GM18526 (cell line): ENCODE data around the gene SLX4IP.

Experiments used
- POLR2A ChIP-seq: IDR thresholded peaks from 3 replicates; pipeline ENCODE4 v1.6.1; 2011; ENCODE audit not compliant: insufficient read length; ENCODE audit errors: extremely low read depth

SLX4IP gene

DNA sequence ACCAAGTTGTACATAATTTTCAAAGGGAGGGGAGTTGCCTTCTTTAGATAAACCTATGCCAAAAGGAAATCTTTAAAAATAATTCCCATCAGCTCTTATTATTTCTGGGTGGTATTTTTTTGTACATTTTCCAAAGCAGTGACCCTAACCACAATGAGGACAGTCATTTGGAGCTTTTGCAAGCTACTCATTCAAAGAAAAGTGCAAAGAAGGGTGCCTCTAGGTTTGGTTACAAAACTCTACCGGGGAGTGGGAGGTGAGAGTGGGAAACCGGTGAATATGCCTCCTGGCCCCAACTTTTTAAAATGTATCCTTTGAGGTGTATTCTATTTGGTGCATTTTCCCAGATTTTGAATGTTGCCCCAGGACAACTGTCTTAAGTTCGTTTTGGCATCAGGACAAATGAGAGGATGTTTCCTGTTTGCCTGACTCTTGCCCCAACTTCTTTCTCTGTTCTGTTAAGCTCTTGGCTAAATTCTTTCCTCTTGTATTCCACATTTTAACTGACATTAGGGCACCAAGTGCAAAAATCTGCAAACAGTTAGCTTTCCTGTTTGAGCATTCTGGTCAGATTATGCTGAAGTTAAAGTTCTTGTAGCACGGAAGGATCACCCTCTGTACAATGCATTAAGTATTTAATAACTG, 78.9 kb downstream of the SLX4IP start:
- TF ChIP-seq POLR2A: no peak

DNA sequence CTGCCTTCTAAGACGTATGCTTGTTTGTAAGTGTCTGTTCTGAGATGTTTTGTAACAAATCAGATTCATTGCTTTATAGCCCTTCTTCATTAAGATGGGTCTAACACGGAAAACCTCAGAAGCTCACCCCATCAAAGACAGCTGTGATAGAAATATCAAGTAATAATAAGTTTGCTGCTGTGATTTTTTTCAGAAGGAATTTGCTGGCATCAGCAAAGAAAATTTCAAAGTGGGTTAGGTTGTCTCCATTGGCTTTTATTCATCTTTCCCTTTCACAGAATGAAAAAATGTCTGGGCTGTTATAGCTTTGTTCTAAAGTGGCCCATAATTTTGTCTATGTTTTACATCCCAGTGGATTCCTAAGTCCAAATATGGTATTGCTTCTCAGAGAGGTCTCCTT, 81.4 kb downstream of the SLX4IP start:
- no peak for TF ChIP-seq POLR2A

DNA sequence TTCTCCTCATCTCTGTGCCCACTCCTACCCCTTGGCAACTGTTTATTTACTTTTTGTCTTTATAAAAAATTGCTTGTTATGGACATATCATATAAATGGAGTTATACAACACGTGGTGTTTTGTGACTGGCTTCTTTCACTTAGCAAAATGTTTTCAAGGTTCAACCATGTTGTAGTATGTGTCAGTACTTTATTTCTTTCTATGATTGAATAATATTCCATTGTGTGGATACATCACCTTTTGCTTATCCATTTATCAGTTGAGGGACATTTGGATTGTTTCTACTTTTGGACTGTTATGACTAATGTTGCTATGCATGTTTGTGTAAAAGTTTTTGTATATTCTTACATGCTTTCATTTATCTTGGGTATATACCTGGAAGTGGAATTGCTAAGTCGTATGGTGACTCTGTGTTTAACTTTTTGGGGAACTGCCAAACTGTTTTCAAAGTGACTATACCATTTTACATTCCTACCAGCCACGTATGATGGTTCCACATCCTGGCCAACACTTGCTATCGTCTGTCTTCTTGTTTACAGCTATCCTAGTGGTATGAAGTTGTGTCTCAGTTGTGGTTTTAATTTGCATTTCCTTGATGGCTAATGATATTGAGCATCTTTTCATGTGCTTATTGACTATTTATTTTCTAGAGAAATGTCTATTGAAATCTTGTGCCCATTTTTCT, 84.4 kb downstream of the SLX4IP start:
- no peak for TF ChIP-seq POLR2A

DNA sequence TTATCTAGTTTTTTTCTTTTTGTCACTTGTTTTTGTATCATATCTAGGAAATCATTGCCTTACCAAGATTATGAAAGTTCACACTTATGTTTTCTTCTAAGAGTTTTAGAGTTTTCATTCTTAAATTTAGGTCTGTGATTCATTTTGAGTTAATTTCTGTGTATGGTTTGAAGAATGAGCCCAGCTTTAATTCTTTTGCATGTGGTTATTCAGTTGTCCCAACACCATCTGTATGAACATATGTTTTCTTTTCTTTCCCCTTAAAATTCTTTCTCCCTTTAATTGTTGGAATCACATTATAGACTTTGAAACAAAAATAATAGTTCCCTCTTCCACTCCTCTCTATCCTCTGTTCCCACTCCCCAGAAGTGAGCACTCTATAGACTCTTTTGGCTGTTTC, 85.4 kb downstream of the SLX4IP start:
- TF ChIP-seq POLR2A: no peak

DNA sequence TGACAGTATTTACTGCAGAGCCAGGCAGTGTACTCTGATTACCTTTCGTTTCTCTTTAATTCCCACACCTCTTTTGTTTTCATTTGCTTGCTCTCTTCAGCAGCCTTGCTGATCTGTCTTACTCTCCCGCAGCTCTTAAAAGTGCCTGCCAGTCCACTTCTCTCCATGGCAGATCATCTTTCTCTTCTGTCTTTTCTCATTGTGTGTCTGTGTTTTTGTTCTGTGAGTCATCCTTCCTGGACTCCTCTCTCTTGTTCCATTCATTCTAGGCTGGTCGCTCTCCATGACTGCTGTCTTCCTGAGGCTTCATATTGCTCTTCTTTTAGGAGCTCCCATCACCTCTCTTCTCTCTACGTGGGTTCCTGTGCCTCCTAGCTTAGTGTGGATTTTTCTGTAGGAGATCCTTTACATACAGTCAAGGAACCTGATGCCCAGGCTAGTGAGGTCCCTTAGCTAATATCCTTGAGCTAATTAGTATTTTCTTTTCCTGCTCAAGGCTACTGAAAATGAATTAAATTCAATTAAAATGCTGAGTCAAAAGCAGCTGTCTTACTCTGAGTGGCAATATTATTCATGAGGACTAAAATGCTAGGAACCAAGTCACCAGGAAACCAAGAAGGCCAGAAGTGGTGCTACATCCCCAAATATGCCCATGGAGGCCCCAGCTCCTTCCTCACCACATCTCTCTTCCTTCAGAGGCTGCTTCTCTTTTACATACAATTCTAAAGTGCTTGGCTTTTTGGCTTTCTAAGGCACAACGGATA, 86.1 kb downstream of the SLX4IP start:
- no peak for TF ChIP-seq POLR2A

DNA sequence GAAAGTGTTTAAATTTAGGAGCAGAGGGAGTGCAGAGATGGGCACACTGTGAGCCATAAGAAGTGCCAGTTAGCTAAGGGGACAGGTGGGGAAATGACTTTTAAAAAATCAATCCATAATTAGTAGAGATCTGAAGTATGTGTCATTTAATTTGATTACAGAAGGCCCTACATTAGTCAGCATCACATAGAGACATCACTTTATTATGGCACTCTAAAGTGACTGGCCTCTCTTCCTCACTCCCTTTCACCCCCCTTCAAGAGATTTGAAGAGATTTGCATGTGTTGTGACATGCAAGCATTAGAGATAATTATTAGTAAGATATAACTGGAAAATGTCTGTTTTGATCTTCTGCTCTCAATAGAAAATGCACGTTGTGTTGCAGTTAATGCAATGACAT, 86.7 kb downstream of the SLX4IP start:
- TF ChIP-seq POLR2A: no peak

DNA sequence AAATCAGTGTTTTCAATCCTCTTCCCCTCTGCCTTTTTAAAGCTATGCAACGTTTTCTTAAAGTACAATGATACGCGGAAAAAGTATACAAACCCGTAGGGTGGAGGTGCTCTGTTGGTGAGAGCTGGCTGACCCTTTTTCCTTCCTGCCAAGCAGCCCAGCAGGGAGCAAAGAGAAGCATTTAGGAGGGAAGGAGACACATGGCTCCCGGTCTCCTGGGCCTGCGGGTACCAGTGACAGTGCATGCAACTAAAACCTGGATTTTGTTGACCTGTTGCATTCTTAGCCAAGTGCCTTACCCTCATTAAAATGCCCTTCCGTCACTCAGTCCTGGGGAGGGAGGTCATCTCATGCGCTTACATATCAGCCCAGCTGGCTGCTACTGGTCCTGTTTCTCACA, 87.2 kb downstream of the SLX4IP start:
- no peak for TF ChIP-seq POLR2A

DNA sequence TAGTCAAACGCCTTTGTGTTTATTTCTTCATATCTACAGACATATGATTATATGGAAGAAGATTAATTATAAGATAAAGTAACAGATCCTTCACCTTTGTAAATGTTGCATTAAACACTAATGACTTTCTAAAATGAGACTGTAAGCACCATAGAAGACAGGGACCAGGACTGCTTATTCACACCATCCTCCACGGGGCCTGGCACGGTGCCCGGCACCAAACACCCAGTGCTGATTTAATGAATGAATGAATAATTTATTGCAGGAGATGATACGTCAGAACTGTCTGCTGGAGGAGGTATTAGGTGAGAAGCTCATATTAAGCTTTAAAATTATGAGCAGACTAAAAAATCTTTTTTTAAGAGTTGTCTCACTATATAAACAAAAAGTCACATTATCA, 88.3 kb downstream of the SLX4IP start:
- TF ChIP-seq POLR2A: no peak

DNA sequence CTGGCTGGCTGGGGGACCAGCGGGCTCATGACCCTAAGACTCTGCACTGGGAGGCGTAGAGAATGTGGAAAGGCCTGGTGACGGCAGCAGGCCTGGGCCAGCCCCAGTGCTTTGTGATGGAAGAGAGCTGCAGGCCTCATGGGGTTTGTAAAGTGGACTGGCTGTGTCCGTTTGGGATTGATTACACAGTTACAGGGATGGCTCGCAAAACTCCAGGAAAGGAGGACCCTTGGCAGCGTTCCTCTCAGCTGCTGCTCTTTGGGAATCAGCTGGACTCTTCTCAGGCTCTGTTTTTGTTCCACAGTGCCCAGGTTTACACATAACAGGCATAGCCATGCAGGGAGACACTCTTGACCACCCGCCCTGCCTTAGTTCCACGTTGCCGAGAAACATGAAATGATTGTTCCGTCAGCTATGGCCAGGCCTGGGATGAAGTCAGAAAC, 89.0 kb downstream of the SLX4IP start:
- no peak for TF ChIP-seq POLR2A

DNA sequence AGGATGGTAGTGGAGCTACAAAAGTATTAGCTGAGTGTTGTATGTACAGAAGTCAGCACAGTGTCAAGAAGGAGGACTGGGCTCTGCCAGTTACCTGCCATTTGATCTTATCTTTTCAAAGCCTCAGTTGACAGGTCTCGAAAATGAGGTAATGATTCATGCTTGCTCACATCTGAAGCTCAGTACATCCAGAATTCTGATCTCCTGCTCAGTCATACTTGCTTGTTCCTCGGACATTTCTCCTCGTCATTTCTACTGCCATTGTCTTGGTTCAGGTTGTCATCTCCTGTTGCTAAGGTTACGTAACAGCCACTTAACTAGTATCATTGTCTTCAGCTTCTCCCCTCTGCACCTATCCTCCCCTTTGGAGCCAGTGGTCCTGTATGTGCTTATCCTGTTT, 89.5 kb downstream of the SLX4IP start:
- TF ChIP-seq POLR2A: no peak

DNA sequence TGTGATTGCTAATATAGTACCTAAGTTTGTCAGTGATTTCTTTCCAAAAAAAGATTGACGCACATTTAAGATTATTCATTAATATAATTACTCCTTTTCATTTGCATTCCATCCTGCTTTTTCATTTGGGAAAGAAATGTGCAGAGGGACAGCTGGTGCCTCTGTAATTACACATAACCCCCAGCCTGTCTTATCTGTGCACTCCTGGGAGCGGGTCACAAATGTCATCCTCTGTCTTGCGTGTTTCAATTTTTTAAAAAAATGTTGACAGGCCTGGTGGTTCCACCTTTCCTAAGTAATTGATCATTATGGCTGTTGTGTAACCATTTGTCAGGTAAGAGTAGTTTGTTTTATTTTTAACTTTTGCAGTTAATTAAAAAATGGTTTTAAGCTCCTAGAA, 92.7 kb downstream of the SLX4IP start:
- no peak for TF ChIP-seq POLR2A

DNA sequence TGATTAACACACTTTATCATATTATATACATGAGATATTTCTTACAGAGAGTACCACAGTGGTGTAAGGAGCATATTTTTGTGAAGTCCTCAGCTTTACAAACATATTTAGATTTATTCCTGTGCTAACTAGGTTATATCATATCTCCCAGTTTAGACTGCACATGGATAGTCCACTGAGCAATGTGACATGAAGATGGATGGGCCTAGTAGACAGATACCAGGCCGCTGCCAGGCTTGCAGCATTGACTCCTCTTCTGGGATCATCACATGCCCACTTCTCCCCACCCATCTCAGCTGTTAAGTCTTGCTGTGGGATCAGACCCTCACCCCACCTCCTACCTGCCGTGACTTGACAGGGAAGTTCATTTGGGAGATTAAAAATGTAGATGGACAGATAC, 95.8 kb downstream of the SLX4IP start:
- no peak for TF ChIP-seq POLR2A

DNA sequence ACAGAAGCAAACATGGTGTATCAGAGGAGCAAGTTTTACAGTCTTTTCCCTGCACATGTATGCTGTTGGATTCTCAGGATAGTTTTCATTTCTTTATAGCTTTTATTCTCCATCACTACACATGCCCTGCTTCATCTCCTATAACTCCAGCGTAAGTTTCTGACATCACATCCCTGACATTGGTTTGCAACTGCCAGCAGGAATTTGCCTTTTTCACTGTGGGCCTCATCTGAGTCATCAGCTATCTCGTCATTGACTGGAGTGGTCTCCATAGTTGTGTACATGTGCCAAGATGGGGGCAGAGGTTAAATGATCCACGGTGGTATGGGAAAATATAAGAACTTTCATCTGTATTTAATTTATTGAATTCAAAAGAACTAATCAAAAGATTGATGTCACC, 96.7 kb downstream of the SLX4IP start:
- no peak for TF ChIP-seq POLR2A

DNA sequence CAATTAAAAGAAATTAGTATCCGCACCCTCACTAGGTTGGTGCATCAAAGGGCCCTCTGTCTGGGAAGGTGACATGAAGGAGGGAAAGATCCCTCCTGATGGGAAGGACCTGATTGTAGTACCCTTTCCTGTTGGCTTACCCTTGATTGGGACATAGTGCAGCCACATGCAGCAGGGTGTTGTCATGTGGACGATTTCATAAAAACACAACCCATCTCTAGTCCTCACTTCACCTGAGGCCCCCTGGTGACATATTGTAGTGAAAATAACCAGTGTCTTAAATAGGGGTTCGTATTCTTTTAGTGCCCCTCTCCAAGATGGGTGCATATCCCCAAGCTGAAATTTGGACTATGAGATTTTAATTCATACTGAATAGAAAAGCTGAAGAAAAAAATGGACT, 97.3 kb downstream of the SLX4IP start:
- no peak for TF ChIP-seq POLR2A

DNA sequence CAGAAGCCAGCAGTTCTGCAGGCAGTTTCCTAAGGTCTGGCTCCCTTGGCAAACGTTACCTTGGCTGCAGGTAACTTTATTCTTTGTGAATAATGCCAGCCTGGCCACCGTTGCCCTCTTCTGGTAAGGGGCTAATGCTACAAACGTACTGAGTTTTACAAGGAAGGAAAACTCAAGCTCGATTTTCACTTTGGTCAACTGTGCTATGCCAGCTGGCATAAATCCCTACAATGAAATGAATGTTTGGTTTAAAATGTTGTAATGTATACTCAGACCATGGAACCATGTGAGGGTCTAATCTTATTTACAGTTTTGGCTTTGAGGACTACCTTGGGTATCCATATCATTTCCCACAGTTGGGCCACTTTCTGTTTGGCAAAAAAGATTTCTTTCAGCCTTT, 101.4 kb downstream of the SLX4IP start:
- no peak for TF ChIP-seq POLR2A

DNA sequence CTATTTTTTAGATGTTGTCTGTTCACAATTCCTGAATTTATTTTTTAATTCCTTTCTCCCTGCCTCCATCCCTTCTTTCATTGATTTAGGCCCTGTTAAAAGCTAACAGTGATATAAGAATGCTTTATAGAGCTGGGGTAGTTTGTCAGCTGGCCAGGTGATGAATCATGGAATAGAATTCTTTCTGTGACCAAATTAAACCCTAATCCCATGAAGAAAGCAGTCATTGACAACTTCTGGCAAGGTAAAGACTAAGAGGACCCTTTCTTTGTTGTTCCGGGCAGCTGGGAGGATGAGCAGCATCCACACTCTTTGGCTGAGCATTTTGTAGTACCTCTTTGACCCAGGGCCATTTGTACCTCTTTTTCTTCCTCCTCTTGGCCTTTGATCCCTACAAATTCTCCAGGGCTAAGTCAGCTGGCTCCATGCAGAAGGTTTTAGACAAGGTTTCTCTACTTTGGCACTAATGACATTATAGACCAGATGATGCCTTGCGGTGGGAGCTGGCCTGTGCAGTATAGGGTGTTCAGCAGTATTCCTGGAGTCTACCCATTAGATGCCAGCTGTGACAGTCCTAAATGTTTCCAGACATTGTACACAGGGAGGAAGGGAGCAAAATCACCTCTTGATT, 102.9 kb downstream of the SLX4IP start:
- TF ChIP-seq POLR2A: no peak
